Endodermal cell (in vitro differentiated cells): ENCODE measurements around the gene MXD4. TPM values are rescaled to one million over a fixed set of nuclear protein-coding genes. Genes with fewer than 3 reads are reported as not detected.

ENCODE experiments used
- DNase-seq: peaks from one replicate; pipeline ENCODE4 v3.0.0-alpha.2; 2017
- H3K27ac ChIP-seq: 2 replicates; pipeline ENCODE4 v1.5.1; 2013; ENCODE audit warnings: mild to moderate bottlenecking, low read depth, low read length, moderate library complexity
- H3K27me3 ChIP-seq: 2 replicates; pipeline ENCODE4 v1.6.1; 2013; ENCODE audit warnings: mild to moderate bottlenecking, low read length, moderate library complexity; ENCODE audit not compliant: insufficient read depth, control insufficient read depth, poor library complexity, severe bottlenecking
- H3K36me3 ChIP-seq: 2 replicates; pipeline ENCODE4 v1.7.0; 2013; ENCODE audit warnings: mild to moderate bottlenecking, low read length, moderate library complexity; ENCODE audit not compliant: control insufficient read depth, insufficient read depth
- H3K4me1 ChIP-seq: one replicate; pipeline ENCODE4 v1.7.0; 2013; ENCODE audit warnings: low read length; ENCODE audit not compliant: control insufficient read depth, insufficient read depth
- H3K4me3 ChIP-seq: 2 replicates; pipeline ENCODE4 v1.5.1; 2013; ENCODE audit warnings: mild to moderate bottlenecking, low read length, moderate library complexity
- H3K9ac ChIP-seq: 2 replicates; pipeline ENCODE4 v1.6.1; 2013; ENCODE audit warnings: mild to moderate bottlenecking, low read length, moderate library complexity; ENCODE audit not compliant: poor library complexity, severe bottlenecking; ENCODE audit errors: extremely low read depth
- H3K9me3 ChIP-seq: 2 replicates; pipeline ENCODE4 v1.6.1; 2013; ENCODE audit warnings: mild to moderate bottlenecking, low read length, moderate library complexity; ENCODE audit not compliant: control insufficient read depth
- H3K27ac Mint-ChIP-seq: 2 replicates; pipeline ENCODE4 v1.8.0; 2020; ENCODE audit warnings: mixed read lengths
- H3K27me3 Mint-ChIP-seq: 2 replicates; pipeline ENCODE4 v1.8.0; 2021; ENCODE audit warnings: mild to moderate bottlenecking, mixed read lengths; ENCODE audit not compliant: insufficient read depth
- H3K36me3 Mint-ChIP-seq: 2 replicates; pipeline ENCODE4 v1.8.0; 2020; ENCODE audit warnings: low read depth, mixed read lengths
- H3K4me1 Mint-ChIP-seq: 2 replicates; pipeline ENCODE4 v1.8.0; 2020; ENCODE audit warnings: mixed read lengths
- H3K4me3 Mint-ChIP-seq: 2 replicates; pipeline ENCODE4 v1.8.0; 2020; ENCODE audit warnings: mild to moderate bottlenecking, moderate library complexity, mixed read lengths
- H3K9me3 Mint-ChIP-seq: 2 replicates; pipeline ENCODE4 v1.8.0; 2020; ENCODE audit warnings: mild to moderate bottlenecking, mixed read lengths
- WGBS, 2 experiments: methylation state at CpG; one replicate each; pipeline versions ENCODE4 v1.1.5 to v1.1.7; 2013; ENCODE audit warnings: missing lambda C conversion rate in 2 of 2, mixed read lengths in 1 of 2; ENCODE audit not compliant: insufficient coverage in 1 of 2, insufficient read length in 1 of 2; 5-methylcytosine and 5-hydroxymethylcytosine counted together
- total RNA-seq, 2 donors: library from RNA; stranded (reverse); fragmentation: NEBNext Ultra II Directional in 1 of 2; extraction: Animal tissue kit (Norgen Biotek cat#: 25700) in 1 of 2; gene quantifications; 2 replicates in 1 of 2; 3 replicates in 1 of 2; pipeline ENCODE4 v1.2.1, GENCODE V29; 2021
- TF ChIP-seq, protein P1 (sequence below): fragments of 200-600 bp; sonication (generic); conservative IDR thresholded peaks from 2 replicates; pipeline ENCODE4 v1.5.0; 2021; ENCODE audit warnings: antibody characterized with exemption, mild to moderate bottlenecking

The MXD4 gene
- total RNA-seq, 2 donors from 2014 or later, result 46.0 to 78.8 TPM

DNA sequence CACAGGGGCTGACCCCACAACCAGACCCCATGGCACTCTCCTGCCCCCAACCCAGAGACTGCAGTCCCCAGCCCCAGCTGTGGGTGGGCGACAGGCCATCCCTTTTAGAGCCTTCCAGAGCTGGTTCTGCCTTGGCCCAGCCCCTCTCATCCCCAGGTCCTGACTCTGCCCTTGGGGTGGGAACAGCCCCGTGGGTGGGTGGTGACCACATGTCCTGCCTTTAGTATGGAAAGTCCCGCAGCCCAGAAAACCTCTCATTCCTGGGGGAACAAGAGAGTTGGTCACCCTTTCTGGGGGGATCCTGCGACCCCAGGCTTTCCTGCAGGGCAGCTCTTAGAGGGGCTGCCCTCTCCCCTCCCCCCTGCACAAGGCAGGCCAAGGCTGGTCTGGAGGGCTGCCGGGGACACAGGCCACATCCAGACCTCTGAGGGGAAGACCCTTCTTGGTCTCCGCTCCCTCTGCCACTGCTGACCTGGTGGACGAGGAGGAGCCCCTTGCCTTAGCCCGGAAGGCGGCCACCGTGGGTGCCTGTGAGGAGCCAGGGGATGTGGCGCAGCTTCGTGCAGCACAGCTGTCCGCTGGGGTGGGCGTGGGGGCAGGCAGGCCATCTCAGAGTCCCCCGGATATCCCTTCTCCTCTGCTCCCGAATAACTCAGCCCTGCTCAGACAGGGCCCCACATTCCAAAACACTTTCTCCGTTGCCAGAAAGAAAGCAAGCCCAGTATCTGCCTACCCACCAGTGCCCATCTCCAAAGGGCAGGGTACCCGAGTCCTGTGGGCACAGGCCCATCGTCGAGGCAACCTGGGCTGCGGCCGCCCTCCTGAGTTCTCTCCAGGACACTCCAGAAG lies 6.7 kb upstream of the MXD4 start:
- Mint-ChIP-seq H3K27ac (no peak overlapping the region), H3K9me3 (no peaks in the 10 kb centered on the region), H3K4me1 (peaks cover 20% of the 10 kb centered on the region), H3K27me3 (no peaks in the 10 kb centered on the region), H3K36me3 (no peaks in the 10 kb centered on the region), H3K4me3 (no peak overlapping the region)
- WGBS, 2 experiments, result 84 to 92% methylated on average over 12 to 22 of the region's 22 CpGs
- Histone ChIP-seq H3K36me3 (no peaks in the 10 kb centered on the region), H3K4me1 (peaks cover 11% of the 10 kb centered on the region), H3K27ac (no peak overlapping the region), H3K4me3 (no peak overlapping the region), H3K9me3 (no peaks in the 10 kb centered on the region), H3K27me3 (no peaks in the 10 kb centered on the region), H3K9ac (no peak overlapping the region)
- TF ChIP-seq, protein P1, sequence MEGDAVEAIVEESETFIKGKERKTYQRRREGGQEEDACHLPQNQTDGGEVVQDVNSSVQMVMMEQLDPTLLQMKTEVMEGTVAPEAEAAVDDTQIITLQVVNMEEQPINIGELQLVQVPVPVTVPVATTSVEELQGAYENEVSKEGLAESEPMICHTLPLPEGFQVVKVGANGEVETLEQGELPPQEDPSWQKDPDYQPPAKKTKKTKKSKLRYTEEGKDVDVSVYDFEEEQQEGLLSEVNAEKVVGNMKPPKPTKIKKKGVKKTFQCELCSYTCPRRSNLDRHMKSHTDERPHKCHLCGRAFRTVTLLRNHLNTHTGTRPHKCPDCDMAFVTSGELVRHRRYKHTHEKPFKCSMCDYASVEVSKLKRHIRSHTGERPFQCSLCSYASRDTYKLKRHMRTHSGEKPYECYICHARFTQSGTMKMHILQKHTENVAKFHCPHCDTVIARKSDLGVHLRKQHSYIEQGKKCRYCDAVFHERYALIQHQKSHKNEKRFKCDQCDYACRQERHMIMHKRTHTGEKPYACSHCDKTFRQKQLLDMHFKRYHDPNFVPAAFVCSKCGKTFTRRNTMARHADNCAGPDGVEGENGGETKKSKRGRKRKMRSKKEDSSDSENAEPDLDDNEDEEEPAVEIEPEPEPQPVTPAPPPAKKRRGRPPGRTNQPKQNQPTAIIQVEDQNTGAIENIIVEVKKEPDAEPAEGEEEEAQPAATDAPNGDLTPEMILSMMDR, result no peak
- DNase-seq, result no peak

DNA sequence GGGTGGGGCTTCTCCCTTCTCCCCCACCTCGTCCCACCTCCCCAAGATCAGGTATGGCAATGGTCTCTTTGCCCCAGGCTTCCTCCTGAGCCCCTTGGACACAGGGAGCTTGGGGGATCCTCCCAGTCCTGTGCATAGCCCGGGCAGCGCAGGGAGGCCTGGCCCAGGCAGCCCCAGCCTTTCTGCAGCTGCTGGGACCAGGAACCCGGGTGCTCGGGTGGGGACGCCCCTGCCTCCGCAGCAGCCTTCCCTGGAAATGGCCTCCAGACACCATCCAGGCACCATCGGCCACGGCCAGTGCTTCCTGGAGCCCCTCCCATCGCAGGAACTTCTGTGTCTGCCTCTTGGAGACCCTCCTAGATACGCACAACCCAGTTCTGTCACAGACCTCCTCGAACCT lies 5.9 kb upstream of the MXD4 start:
- TF ChIP-seq, protein P1, result no peak
- Histone ChIP-seq H3K36me3 (no peaks in the 10 kb centered on the region), H3K4me1 (peaks cover 15% of the 10 kb centered on the region), H3K27ac (no peak overlapping the region), H3K4me3 (no peak overlapping the region), H3K27me3 (no peaks in the 10 kb centered on the region), H3K9ac (no peak overlapping the region), H3K9me3 (no peaks in the 10 kb centered on the region)
- Mint-ChIP-seq H3K9me3 (no peaks in the 10 kb centered on the region), H3K4me3 (no peak overlapping the region), H3K36me3 (no peaks in the 10 kb centered on the region), H3K27ac (no peak overlapping the region), H3K4me1 (peaks cover 23% of the 10 kb centered on the region), H3K27me3 (no peaks in the 10 kb centered on the region)
- WGBS, 2 experiments, result 92 to 96% methylated on average over 4 to 12 of the region's 12 CpGs
- no peak for DNase-seq

DNA sequence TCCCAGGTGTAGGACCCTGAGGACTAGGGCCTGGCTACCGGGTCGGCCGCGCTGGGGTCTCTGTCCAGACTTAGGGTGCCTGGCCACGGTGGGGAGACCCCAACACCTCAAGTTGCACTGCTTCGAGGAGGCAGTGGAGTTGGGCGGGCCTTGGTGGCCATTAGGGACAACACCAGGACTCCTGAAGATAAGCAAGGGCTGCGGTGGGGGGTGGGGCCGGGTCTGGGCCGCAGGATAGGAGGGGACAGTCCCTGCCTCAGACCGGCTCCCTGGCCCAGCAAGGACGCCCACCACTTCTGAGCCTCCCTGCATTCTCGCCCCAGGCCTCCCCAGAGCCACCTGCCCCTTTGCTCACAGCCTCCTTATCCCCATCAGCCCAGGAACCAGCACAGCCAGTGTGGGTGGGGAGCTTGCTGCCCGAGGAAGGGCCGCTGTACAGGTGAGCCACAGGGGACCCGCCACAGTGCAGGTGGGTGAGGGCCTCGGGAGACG lies 5.5 kb upstream of the MXD4 start:
- Histone ChIP-seq H3K36me3 (no peaks in the 10 kb centered on the region), H3K4me1 (peaks cover 15% of the 10 kb centered on the region), H3K27me3 (no peaks in the 10 kb centered on the region), H3K9me3 (no peaks in the 10 kb centered on the region), H3K4me3 (no peak overlapping the region), H3K9ac (no peak overlapping the region), H3K27ac (no peak overlapping the region)
- H3K27me3 Mint-ChIP-seq, result no peaks in the 10 kb centered on the region
- no peaks in the 10 kb centered on the region for H3K9me3 Mint-ChIP-seq
- no peak overlapping the region for H3K4me3 Mint-ChIP-seq
- 86 to 90% methylated on average over 6 to 18 of the region's 18 CpGs for WGBS, 2 experiments
- H3K36me3 Mint-ChIP-seq, result no peaks in the 10 kb centered on the region
- H3K27ac Mint-ChIP-seq, result no peak overlapping the region
- peaks cover 23% of the 10 kb centered on the region for H3K4me1 Mint-ChIP-seq
- TF ChIP-seq, protein P1, result no peak
- no peak for DNase-seq
